ENCODE measurements around the gene CDK14.

- TF ChIP-seq POLR2A (IDR thresholded peaks at IDR 0.05; ENCODE audit: control extremely low read depth in 1 of 2, low read depth in 2 of 2, low read length in 2 of 2) (no peak), CTCF (IDR thresholded peaks at IDR 0.05; ENCODE audit: control extremely low read depth in 1 of 3, insufficient read depth in 1 of 3, low read depth in 1 of 3, low read length in 3 of 3) (no peak), EZH2 (IDR thresholded peaks at IDR 0.05; ENCODE audit: low read depth, low read length, severe bottlenecking) (no peak), BRCA1 (IDR thresholded peaks at IDR 0.05; ENCODE audit: low read depth, low read length) (no peak), GTF2F1 (IDR thresholded peaks at IDR 0.05; ENCODE audit: borderline replicate concordance, low read depth, low read length) (no peak), SP1 (IDR thresholded peaks at IDR 0.05; ENCODE audit: low read depth, low read length) (no peak), SP2 (IDR thresholded peaks at IDR 0.05; ENCODE audit: low read length) (no peak), JUN (IDR thresholded peaks at IDR 0.05; ENCODE audit: low read depth, low read length) (no peak), RXRA (IDR thresholded peaks at IDR 0.05; ENCODE audit: insufficient read depth, low read depth, low read length) (no peak)
Measured at GRCh38 chr7:90965211-90965610, 369.1 kb downstream of the CDK14 start.
